HepG2 (cell line): ENCODE measurements around the gene RBM28. TPM values are rescaled to one million over a fixed set of nuclear protein-coding genes. Genes with fewer than 3 reads are reported as not detected.
A peak's percentile ranks its signal among the peaks of the same experiment; 100 is the strongest.

ENCODE experiments used
- ATF7-NPFF ChIP-seq: sonication (generic); formaldehyde crosslinking; IDR thresholded peaks from 2 replicates; pipeline ENCODE4 v1.8.1; 2023; ENCODE audit warnings: mild to moderate bottlenecking, low read depth, missing genetic modification reagents, moderate library complexity
- ISX ChIP-seq: sonication (generic); formaldehyde crosslinking; conservative IDR thresholded peaks from 2 replicates; pipeline ENCODE4 v1.5.0; 2020; ENCODE audit warnings: missing genetic modification reagents
- KDM3A ChIP-seq: IDR thresholded peaks from 2 replicates; pipeline ENCODE4 v1.6.1; 2018; ENCODE audit warnings: low read depth, missing compliant biosample characterization
- KIAA2018 ChIP-seq: sonication (generic); formaldehyde crosslinking; IDR thresholded peaks from 2 replicates; pipeline ENCODE4 v1.5.0; 2020; ENCODE audit warnings: mild to moderate bottlenecking, missing genetic modification reagents, borderline replicate concordance
- RAD21 ChIP-seq: fragments of 450-650 bp; formaldehyde crosslinking; IDR thresholded peaks from 2 replicates; pipeline ENCODE4 v1.5.0; 2020; ENCODE audit warnings: mild to moderate bottlenecking
- SMC3 ChIP-seq: IDR thresholded peaks from 2 replicates; pipeline ENCODE4 v1.6.1; 2011; ENCODE audit warnings: low read length, improper control_type of control experiment
- STAG1 ChIP-seq: sonication (generic); formaldehyde crosslinking; IDR thresholded peaks from 2 replicates; pipeline ENCODE4 v1.4.0; 2020; ENCODE audit warnings: missing genetic modification reagents
- ZNF780A ChIP-seq: sonication (generic); formaldehyde crosslinking; IDR thresholded peaks from 2 replicates; pipeline ENCODE4 v1.8.0; 2022; ENCODE audit warnings: mild to moderate bottlenecking, missing genetic modification reagents, moderate library complexity
- polyA plus RNA-seq, 8 experiments: library from polyadenylated mRNA; depleted of rRNA in 3 of 8; stranded (reverse) in 7 of 8; unstranded in 1 of 8; fragments of >200 nt; fragmentation: Illumina TruSeq in 4 of 8; extraction: Trizol in 4 of 8; gene quantifications; 2 replicates each; pipeline versions ENCODE4 v1.2.1 to v1.2.3, GENCODE V29; 2011 to 2016; ENCODE audit warnings: low read depth in 4 of 8, missing spikeins in 1 of 8, mixed read lengths in 1 of 8; ENCODE audit not compliant: insufficient read depth in 1 of 8
- total RNA-seq, 5 experiments: library from RNA; depleted of rRNA; stranded (reverse); fragments of >200 nt; fragmentation: Illumina TruSeq; extraction: Trizol; gene quantifications; 2 replicates each; pipeline ENCODE4 v1.2.3, GENCODE V29; 2016; ENCODE audit warnings: low read depth in 1 of 5

RBM28 gene
- total and polyA plus RNA-seq, 2 of the 13 experiments (the other 11 are each of a cell fraction or from before 2014, with no cell fraction given), result 20.5 to 49.0 TPM

DNA sequence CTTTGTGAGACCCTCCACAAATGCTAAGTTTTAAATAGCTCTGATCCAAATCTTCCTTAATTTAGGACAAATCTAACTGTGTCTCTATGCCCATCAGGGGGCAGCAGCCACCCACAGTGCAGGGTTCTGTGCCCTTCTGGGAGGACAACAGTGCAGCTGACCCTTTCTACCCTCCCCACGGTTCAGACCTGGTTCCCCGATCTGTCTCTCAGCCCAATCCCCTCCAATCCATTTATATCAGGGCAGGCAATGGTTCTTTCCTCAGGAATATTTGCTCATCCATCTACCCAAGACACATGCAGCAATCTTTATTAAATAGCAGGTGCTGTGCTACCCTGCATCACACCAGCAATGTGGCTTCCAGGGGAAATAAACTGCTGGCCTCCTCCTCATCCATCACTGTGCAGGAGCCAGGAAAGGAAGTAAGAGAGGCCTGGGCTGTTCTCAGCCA is 4.0 kb upstream of the RBM28 start (continued):
- TF ChIP-seq KIAA2018 (CRISPR knock-in tag), result no peak
- peak; percentile 68 for TF ChIP-seq SMC3
- peak; percentile 73 for TF ChIP-seq RAD21 (CRISPR knock-in tag)
- TF ChIP-seq KDM3A (CRISPR knock-in tag), result peak; percentile 32; the same call in 1 of the 2 replicates
- TF ChIP-seq ISX, result no peak
- TF ChIP-seq STAG1 (CRISPR knock-in tag), result peak; percentile 84
- TF ChIP-seq ATF7-NPFF (CRISPR knock-in tag), result no peak
- no peak for TF ChIP-seq ZNF780A (CRISPR knock-in tag)
